ENCODE results near the gene RCOR1. TPM values are rescaled to one million over a fixed set of nuclear protein-coding genes. Genes with fewer than 3 reads are reported as not detected.

The RCOR1 gene
- total RNA-seq, 1 donor from 2014 or later = 19.7 TPM

GRCh38 chr14:102578821-102579220 is 13.6 kb upstream of the RCOR1 start:
- H3K4me3 ChIP-seq (ENCODE audit: low read depth, low read length) = no peak overlapping the region
- FAIRE-seq (no peak), DNase-seq (ENCODE audit: low read depth) (no peak)
- H3K27me3 ChIP-seq (ENCODE audit: control insufficient read depth, insufficient read depth, low read length) = no peaks in the 10 kb centered on the region
- no peaks in the 10 kb centered on the region for H3K36me3 ChIP-seq (ENCODE audit: control insufficient read depth, insufficient read depth, low read length)
- no peak for TF ChIP-seq CTCF (IDR thresholded peaks at IDR 0.05; ENCODE audit: insufficient read depth, low read length, severe bottlenecking)

DNA sequence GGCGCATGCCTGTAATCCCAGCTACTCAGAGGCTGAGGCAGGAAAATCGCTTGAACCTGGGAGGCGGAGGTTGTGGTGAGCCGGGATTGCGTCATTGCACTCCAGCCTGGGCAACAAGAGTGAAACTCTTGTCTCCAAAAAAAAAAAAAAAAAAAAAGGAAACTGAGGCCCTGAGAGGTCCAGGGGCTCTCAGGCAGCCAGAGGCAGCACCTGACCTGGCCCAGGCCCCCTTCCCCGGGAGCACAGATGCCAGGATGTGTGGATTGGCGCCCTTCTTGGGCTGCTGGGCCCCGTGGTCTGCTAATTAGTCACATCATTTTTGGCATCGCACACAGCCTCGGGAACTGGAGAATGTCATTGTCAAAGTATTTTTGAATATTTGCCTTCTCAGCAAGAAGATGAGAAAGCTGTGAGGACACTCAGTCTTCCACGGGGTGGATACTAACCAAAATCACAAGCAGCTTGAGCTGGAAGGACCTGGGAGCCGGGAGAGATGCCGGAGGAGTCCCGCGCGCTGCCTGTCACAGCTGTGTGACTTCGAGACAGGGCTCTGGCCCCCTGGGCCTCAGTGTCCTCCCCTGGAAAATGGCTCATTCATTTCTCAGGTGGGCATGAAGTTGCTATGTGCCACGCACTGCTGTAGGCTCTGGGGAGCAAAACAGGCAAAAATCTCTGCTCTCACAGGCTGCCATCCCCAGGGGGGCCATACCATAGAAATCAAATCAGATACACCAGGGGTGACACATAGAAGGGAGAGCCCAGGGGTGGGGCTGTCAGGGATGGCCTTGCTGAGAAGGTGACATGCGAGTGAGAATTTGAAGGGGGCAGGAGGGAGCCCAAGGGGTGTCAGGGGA is 12.5 kb upstream of the RCOR1 start:
- H3K4me3 ChIP-seq (ENCODE audit: low read depth, low read length) = no peak overlapping the region
- peak; percentile 64 for DNase-seq (ENCODE audit: low read depth)
- no peak for TF ChIP-seq CTCF (IDR thresholded peaks at IDR 0.05; ENCODE audit: insufficient read depth, low read length, severe bottlenecking)
- FAIRE-seq = peak; percentile 32
- H3K36me3 ChIP-seq (ENCODE audit: control insufficient read depth, insufficient read depth, low read length) = no peaks in the 10 kb centered on the region
- no peaks in the 10 kb centered on the region for H3K27me3 ChIP-seq (ENCODE audit: control insufficient read depth, insufficient read depth, low read length)

- no peak for FAIRE-seq
These were observed 11.8 kb upstream of the RCOR1 start for GRCh38 chr14:102580550-102581110.

DNA sequence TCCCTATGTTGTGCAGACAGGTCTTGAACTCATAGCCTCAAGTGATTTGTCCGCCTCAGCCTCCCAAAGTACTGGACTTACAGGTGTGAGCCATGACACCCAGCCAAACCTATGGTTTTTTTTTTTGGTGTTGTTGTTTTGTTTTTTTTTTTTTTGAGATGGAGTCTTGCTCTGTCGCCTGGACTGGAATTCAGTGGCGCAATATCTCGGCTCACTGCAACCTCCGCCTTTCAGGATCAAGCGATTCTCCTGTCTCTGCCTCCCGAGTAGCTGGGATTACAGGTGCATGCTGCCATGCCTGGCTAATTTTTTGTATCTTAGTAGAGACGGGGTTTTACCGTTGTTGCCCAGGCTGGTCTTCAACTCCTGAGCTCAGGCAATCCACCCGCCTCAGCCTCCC is 11.3 kb upstream of the RCOR1 start:
- FAIRE-seq = no peak
- no peaks in the 10 kb centered on the region for H3K27me3 ChIP-seq (ENCODE audit: control insufficient read depth, insufficient read depth, low read length)
- no peak for DNase-seq (ENCODE audit: low read depth)
- no peak overlapping the region for H3K4me3 ChIP-seq (ENCODE audit: low read depth, low read length)
- no peaks in the 10 kb centered on the region for H3K36me3 ChIP-seq (ENCODE audit: control insufficient read depth, insufficient read depth, low read length)
- no peak for TF ChIP-seq CTCF (IDR thresholded peaks at IDR 0.05; ENCODE audit: insufficient read depth, low read length, severe bottlenecking)

More at GRCh38 chr14:102580550-102581110, 11.8 kb upstream of the RCOR1 start:
- no peak for DNase-seq (ENCODE audit: low read depth)
- TF ChIP-seq CTCF (IDR thresholded peaks at IDR 0.05; ENCODE audit: insufficient read depth, low read length, severe bottlenecking) = no peak
- H3K36me3 ChIP-seq (ENCODE audit: control insufficient read depth, insufficient read depth, low read length) = no peaks in the 10 kb centered on the region
- H3K4me3 ChIP-seq (ENCODE audit: low read depth, low read length) = no peak overlapping the region
- H3K27me3 ChIP-seq (ENCODE audit: control insufficient read depth, insufficient read depth, low read length) = no peaks in the 10 kb centered on the region

GRCh38 chr14:102583726-102584125 is 8.7 kb upstream of the RCOR1 start:
- no peak for DNase-seq (ENCODE audit: low read depth)
- FAIRE-seq = no peak
- no peaks in the 10 kb centered on the region for H3K36me3 ChIP-seq (ENCODE audit: control insufficient read depth, insufficient read depth, low read length)
- H3K4me3 ChIP-seq (ENCODE audit: low read depth, low read length) = no peak overlapping the region
- H3K27me3 ChIP-seq (ENCODE audit: control insufficient read depth, insufficient read depth, low read length) = no peaks in the 10 kb centered on the region
- no peak for TF ChIP-seq CTCF (IDR thresholded peaks at IDR 0.05; ENCODE audit: insufficient read depth, low read length, severe bottlenecking)

Data from bronchial epithelial cell (primary cell).